Hepatic stellate cell (primary cell): ENCODE data around the gene PIGS.
"Not testable (repeated sequence)": the region's sequence is repeated elsewhere in the genome, so short reads cannot be mapped to it uniquely, and the experiment has no call there.

Experiments used
- DNase-seq: peaks from one replicate; pipeline ENCODE4 v3.0.0; 2011; ENCODE audit warnings: low spot score

PIGS gene

GRCh38 chr17:28529013-28529400 is 42.3 kb downstream of the PIGS start:
- DNase-seq, result no peak

GRCh38 chr17:28528327-28529012 is 42.9 kb downstream of the PIGS start:
- DNase-seq, result peak; percentile 45

- no peak for DNase-seq
Observed at GRCh38 chr17:28527859-28528258, 43.5 kb downstream of the PIGS start.

- no peak for DNase-seq
Observed at GRCh38 chr17:28527181-28527681, 44.1 kb downstream of the PIGS start.

- DNase-seq, result no peak
Observed at GRCh38 chr17:28526381-28526780, 44.9 kb downstream of the PIGS start.

GRCh38 chr17:28524476-28525424 is 46.6 kb downstream of the PIGS start:
- DNase-seq, result peak; percentile 93

- no peak for DNase-seq
Observed at GRCh38 chr17:28523876-28524275, 47.4 kb downstream of the PIGS start.

GRCh38 chr17:28523186-28523585 is 48.1 kb downstream of the PIGS start:
- no peak for DNase-seq

GRCh38 chr17:28522281-28522680 is 49.0 kb downstream of the PIGS start:
- DNase-seq, result not testable (repeated sequence)

GRCh38 chr17:28521311-28522085 is 49.8 kb downstream of the PIGS start:
- no peak for DNase-seq

GRCh38 chr17:28520687-28521086 is 50.6 kb downstream of the PIGS start:
- no peak for DNase-seq

- DNase-seq, result no peak
Observed at GRCh38 chr17:28519236-28519635, 52.1 kb downstream of the PIGS start.

- no peak for DNase-seq
Observed at GRCh38 chr17:28518578-28518977, 52.7 kb downstream of the PIGS start.

- no peak for DNase-seq
Observed at GRCh38 chr17:28518132-28518531, 53.2 kb downstream of the PIGS start.

- DNase-seq, result no peak
Observed at GRCh38 chr17:28515518-28515917, 55.8 kb downstream of the PIGS start.

- no peak for DNase-seq
Observed at GRCh38 chr17:28514561-28515002, 56.7 kb downstream of the PIGS start.

GRCh38 chr17:28513476-28513875 is 57.8 kb downstream of the PIGS start:
- no peak for DNase-seq

- DNase-seq, result no peak
Observed at GRCh38 chr17:28511858-28512461, 59.4 kb downstream of the PIGS start.

GRCh38 chr17:28509789-28510188 is 61.5 kb downstream of the PIGS start:
- DNase-seq, result no peak

- no peak for DNase-seq
Observed at GRCh38 chr17:28508211-28508724, 63.1 kb downstream of the PIGS start.

- DNase-seq, result no peak
Observed at GRCh38 chr17:28507567-28508203, 63.6 kb downstream of the PIGS start.
